Osteoblast (primary cell): ENCODE results near the gene CPNE6. TPM values are rescaled to one million over a fixed set of nuclear protein-coding genes. Genes with fewer than 3 reads are reported as not detected.

Source experiments
- DNase-seq: peaks from one replicate; pipeline ENCODE4 v3.0.0; 2011; ENCODE audit warnings: low spot score, mixed read lengths; ENCODE audit not compliant: insufficient read length; ENCODE audit errors: missing footprints
- H2AFZ ChIP-seq: 2 replicates; pipeline ENCODE4 v1.6.0; 2011; ENCODE audit warnings: mild to moderate bottlenecking, low read length
- H3K27ac ChIP-seq: 2 replicates; pipeline ENCODE4 v1.5.1; 2011; ENCODE audit warnings: mild to moderate bottlenecking, low read depth, low read length, moderate library complexity
- H3K27me3 ChIP-seq: 2 replicates; pipeline ENCODE4 v1.6.0; 2012; ENCODE audit warnings: mild to moderate bottlenecking, control low read depth, inconsistent platforms, low read length, moderate library complexity; ENCODE audit not compliant: insufficient read depth
- H3K36me3 ChIP-seq: 2 replicates; pipeline ENCODE4 v1.5.1; 2011; ENCODE audit warnings: mild to moderate bottlenecking, low read length, control low read depth, moderate library complexity; ENCODE audit not compliant: insufficient read depth
- H3K4me1 ChIP-seq: 2 replicates; pipeline ENCODE4 v1.5.1; 2011; ENCODE audit warnings: mild to moderate bottlenecking, low read length, control low read depth, moderate library complexity; ENCODE audit not compliant: insufficient read depth
- H3K4me2 ChIP-seq: 2 replicates; pipeline ENCODE4 v1.6.0; 2011; ENCODE audit warnings: mild to moderate bottlenecking, low read length; ENCODE audit not compliant: insufficient read depth
- H3K4me3 ChIP-seq: fragments of 200-600 bp; sonication (generic); 3 replicates; pipeline ENCODE4 v1.5.1; 2012; ENCODE audit warnings: mild to moderate bottlenecking, low read length, inconsistent platforms; ENCODE audit not compliant: insufficient read depth
- H3K79me2 ChIP-seq: 2 replicates; pipeline ENCODE4 v1.6.0; 2012; ENCODE audit warnings: mild to moderate bottlenecking, low read length, control low read depth, inconsistent platforms; ENCODE audit not compliant: insufficient read depth
- H3K9me3 ChIP-seq: 2 replicates; pipeline ENCODE4 v1.5.1; 2011; ENCODE audit warnings: low read depth, low read length, control low read depth
- H4K20me1 ChIP-seq: 2 replicates; pipeline ENCODE4 v1.6.0; 2012; ENCODE audit warnings: mild to moderate bottlenecking, low read length, control low read depth; ENCODE audit not compliant: insufficient read depth
- CTCF ChIP-seq: IDR thresholded peaks from 2 replicates; pipeline ENCODE4 v1.5.1; 2011; ENCODE audit warnings: mild to moderate bottlenecking, low read depth, low read length, moderate library complexity; ENCODE audit errors: extremely low read depth
- total RNA-seq: library from RNA; depleted of rRNA; stranded (reverse); fragments of >200 nt; gene quantifications from 2 replicates; pipeline ENCODE4 v1.2.3, GENCODE V29; 2012

The CPNE6 gene
- total RNA-seq, 1 donor: not detected

DNA sequence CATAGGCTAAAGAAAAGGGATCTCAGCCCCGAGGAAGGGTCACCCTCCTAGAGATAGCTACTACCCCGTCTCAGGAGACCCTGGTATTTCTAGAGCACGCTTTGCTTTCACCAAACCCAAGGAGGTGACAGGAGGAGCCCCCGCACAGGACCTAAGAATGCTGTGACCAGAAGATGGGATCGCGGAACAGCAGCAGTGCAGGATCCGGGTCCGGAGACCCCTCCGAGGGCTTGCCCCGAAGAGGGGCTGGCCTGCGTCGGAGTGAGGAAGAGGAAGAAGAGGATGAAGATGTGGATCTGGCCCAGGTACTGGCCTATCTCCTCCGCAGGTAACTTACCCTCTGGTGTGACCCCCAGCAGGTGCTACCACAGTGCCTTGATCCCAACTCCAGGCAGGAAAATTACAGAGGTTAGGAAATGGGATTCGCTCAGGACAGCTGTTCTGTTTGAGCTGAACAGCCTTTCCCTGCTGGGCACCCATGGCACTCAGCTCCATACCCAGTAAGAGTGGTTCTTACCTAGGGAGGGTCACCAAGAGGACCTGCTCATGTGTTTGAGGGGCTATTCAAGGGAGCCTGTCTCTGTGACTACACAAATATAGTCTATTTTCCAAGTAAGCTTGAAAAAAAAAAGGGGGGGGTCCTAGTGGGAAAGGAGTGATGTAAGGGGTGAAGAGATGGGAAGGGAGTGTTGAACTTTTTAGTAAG lies 44.2 kb downstream of the CPNE6 start:
- Histone ChIP-seq H3K27ac (peak overlapping the region; percentile 98), H3K4me2 (peak overlapping the region; percentile 96), H3K9me3 (no peaks in the 10 kb centered on the region), H3K4me3 (peak overlapping the region; percentile 82), H3K4me1 (peaks cover 14% of the 10 kb centered on the region), H3K79me2 (peaks cover 13% of the 10 kb centered on the region), H2AFZ (peak overlapping the region; percentile 87), H3K27me3 (no peaks in the 10 kb centered on the region), H3K36me3 (peaks cover 30% of the 10 kb centered on the region), H4K20me1 (no peaks in the 10 kb centered on the region)
- no peak for TF ChIP-seq CTCF
- peak; percentile 67 for DNase-seq

- H3K27ac ChIP-seq: no peak overlapping the region
- H3K27me3 ChIP-seq: no peaks in the 10 kb centered on the region
- peaks cover 36% of the 10 kb centered on the region for H3K36me3 ChIP-seq
- peak overlapping the region; percentile 82 for H3K4me3 ChIP-seq
- no peaks in the 10 kb centered on the region for H4K20me1 ChIP-seq
- DNase-seq: no peak
- H3K79me2 ChIP-seq: peaks cover 13% of the 10 kb centered on the region
- H3K4me2 ChIP-seq: peak overlapping the region; percentile 96
- peaks cover 14% of the 10 kb centered on the region for H3K4me1 ChIP-seq
- no peak for TF ChIP-seq CTCF
- no peaks in the 10 kb centered on the region for H3K9me3 ChIP-seq
- no peak overlapping the region for H2AFZ ChIP-seq
Observed at GRCh38 chr14:24116128-24116814, 44.9 kb downstream of the CPNE6 start.

DNA sequence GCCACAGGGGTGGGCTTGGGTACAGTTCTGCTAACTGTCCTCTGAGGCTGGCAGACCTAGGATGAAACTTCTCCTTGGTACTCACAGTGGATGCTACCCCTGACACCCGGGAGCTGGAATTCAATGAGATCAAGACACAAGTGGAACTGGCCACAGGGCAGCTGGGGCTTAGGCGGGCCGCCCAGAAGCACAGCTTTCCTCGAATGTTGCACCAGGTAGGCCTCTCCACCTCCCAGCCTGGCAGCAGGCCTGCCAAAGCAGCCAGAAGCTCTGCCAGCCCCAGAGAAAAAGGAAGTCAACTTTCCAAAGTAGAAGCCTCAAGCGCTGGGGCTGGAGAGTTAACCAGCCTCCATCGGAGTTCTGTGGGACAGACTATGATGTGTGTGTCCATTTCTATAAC lies 45.8 kb downstream of the CPNE6 start:
- no peak for TF ChIP-seq CTCF
- H3K4me2 ChIP-seq: no peak overlapping the region
- H3K9me3 ChIP-seq: no peaks in the 10 kb centered on the region
- no peak overlapping the region for H3K4me3 ChIP-seq
- no peak overlapping the region for H2AFZ ChIP-seq
- peak; percentile 30 for DNase-seq
- H4K20me1 ChIP-seq: no peaks in the 10 kb centered on the region
- peaks cover 42% of the 10 kb centered on the region for H3K36me3 ChIP-seq
- peaks cover 14% of the 10 kb centered on the region for H3K4me1 ChIP-seq
- H3K79me2 ChIP-seq: peaks cover 13% of the 10 kb centered on the region
- no peak overlapping the region for H3K27ac ChIP-seq
- H3K27me3 ChIP-seq: no peaks in the 10 kb centered on the region

GRCh38 chr14:24119691-24120090 lies 48.3 kb downstream of the CPNE6 start:
- Histone ChIP-seq H2AFZ (no peak overlapping the region), H3K9me3 (no peaks in the 10 kb centered on the region), H3K4me3 (no peak overlapping the region), H3K27me3 (no peaks in the 10 kb centered on the region), H3K27ac (no peak overlapping the region), H3K4me1 (peaks cover 8% of the 10 kb centered on the region), H3K36me3 (peaks cover 59% of the 10 kb centered on the region), H3K4me2 (no peak overlapping the region), H3K79me2 (peaks cover 13% of the 10 kb centered on the region), H4K20me1 (no peaks in the 10 kb centered on the region)
- DNase-seq: no peak
- TF ChIP-seq CTCF: no peak
